ENCODE results near the gene DLG2. TPM values are rescaled to one million over a fixed set of nuclear protein-coding genes. Genes with fewer than 3 reads are reported as not detected.

The DLG2 gene
- total RNA-seq, 2 experiments from 2014 or later, result 6.9 to 8.2 TPM

- no TSS peak for BruUV-seq (replicated peaks)
- Histone ChIP-seq H3K9me2 (ENCODE audit: insufficient read depth, low read length) (no peaks in the 10 kb centered on the region), H3K27ac (ENCODE audit: low read depth, low read length, poor library complexity, severe bottlenecking) (no peak overlapping the region), H3K4me1 (ENCODE audit: insufficient read depth, low read length, poor library complexity, severe bottlenecking) (peaks cover 28% of the 10 kb centered on the region), H3K4me3 (ENCODE audit: low read depth, low read length, poor library complexity, severe bottlenecking) (no peak overlapping the region), H2AFZ (ENCODE audit: low read length) (no peak overlapping the region), H4K20me1 (ENCODE audit: insufficient read depth, low read length) (no peaks in the 10 kb centered on the region), H3K36me3 (ENCODE audit: insufficient read depth, low read length) (no peaks in the 10 kb centered on the region), H3K4me2 (ENCODE audit: low read length) (no peak overlapping the region), H3K79me2 (ENCODE audit: insufficient read depth, low read depth, low read length) (no peaks in the 10 kb centered on the region), H3K9me3 (ENCODE audit: low read length) (no peaks in the 10 kb centered on the region)
- TF ChIP-seq EZH2phosphoT487 (IDR thresholded peaks at IDR 0.05; ENCODE audit: borderline replicate concordance, low read depth, low read length) (no peak), CTCF (conservative IDR thresholded peaks at IDR 0.05; ENCODE audit: low read length) (no peak)
- no peak for DNase-seq (ENCODE audit: low spot score)
- CTCF ChIA-PET (ENCODE audit: unreplicated experiment), result no interaction called here
- intact Hi-C loops (cut with micrococcal nuclease; ENCODE audit: unreplicated experiment), result no loop called here
- POLR2A ChIA-PET, result no interaction called here
These were observed 532.3 kb downstream of the DLG2 start for GRCh38 chr11:85094795-85095194.

DNA sequence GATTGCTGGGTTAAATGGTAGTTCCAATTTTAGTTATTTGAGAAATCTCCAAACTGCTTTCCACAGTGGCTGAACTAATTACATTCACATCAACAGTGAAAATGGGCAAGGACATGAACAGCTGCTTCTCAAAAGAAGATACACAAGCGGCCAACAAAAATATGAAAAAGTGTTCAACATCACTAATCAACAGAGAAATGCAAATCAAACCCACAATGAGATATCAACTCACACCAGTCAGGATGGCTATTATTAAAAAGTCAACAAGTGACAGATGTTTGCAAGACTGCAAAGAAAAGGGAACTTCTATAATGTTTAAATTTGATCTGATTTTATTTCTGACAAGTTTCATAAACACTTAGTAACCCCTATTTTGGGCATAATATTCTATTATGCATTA, 537.5 kb downstream of the DLG2 start:
- Histone ChIP-seq H2AFZ (ENCODE audit: low read length) (peak overlapping the region; percentile 16; the same call in 1 of the 2 replicates), H3K79me2 (ENCODE audit: insufficient read depth, low read depth, low read length) (no peaks in the 10 kb centered on the region), H3K36me3 (ENCODE audit: insufficient read depth, low read length) (no peaks in the 10 kb centered on the region; the same call in 1 of the 2 replicates), H4K20me1 (ENCODE audit: insufficient read depth, low read length) (no peaks in the 10 kb centered on the region), H3K27ac (ENCODE audit: low read depth, low read length, poor library complexity, severe bottlenecking) (peak overlapping the region; percentile 74), H3K9me2 (ENCODE audit: insufficient read depth, low read length) (no peaks in the 10 kb centered on the region), H3K9me3 (ENCODE audit: low read length) (no peaks in the 10 kb centered on the region; the same call in 1 of the 2 replicates), H3K4me2 (ENCODE audit: low read length) (peak overlapping the region; percentile 33), H3K4me3 (ENCODE audit: low read depth, low read length, poor library complexity, severe bottlenecking) (peak overlapping the region; percentile 14), H3K4me1 (ENCODE audit: insufficient read depth, low read length, poor library complexity, severe bottlenecking) (peaks cover 28% of the 10 kb centered on the region)
- ChIA-PET CTCF (ENCODE audit: unreplicated experiment) (no interaction called here), POLR2A (interaction anchor here (1.2 to 2.8 kb wide), 3 partner anchors 10 to 34 kb away, joined by 3 to 10 read pairs (median 4); no protein-coding TSS in a partner anchor)
- intact Hi-C loops (cut with micrococcal nuclease; ENCODE audit: unreplicated experiment), result no loop called here
- TF ChIP-seq EZH2phosphoT487 (IDR thresholded peaks at IDR 0.05; ENCODE audit: borderline replicate concordance, low read depth, low read length) (no peak), CTCF (conservative IDR thresholded peaks at IDR 0.05; ENCODE audit: low read length) (no peak)
- peak; percentile 53 for DNase-seq (ENCODE audit: low spot score)
- BruUV-seq (replicated peaks), result no TSS peak

DNA sequence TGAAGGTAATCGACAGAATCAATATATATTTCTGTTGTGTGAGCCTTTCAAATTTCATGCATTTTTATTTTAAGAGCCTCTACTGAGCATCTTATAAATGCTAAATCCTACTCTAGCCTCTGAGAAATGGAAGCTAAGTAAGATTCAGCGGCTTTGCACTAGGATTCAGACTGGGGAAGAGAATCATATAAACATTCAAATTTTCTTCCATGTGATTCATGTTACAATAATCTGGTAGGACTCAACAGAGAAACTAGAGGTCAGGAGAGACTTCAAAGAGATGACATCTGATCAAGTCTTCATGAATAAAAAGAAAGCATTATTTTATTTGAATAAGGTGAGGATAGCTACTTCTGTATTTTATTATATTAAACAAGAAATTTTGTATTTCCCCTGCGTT, 538.9 kb downstream of the DLG2 start:
- POLR2A ChIA-PET, result interaction anchor here (0.7 to 2.8 kb wide), 7 partner anchors 8 to 98 kb away, joined by 3 to 10 read pairs (median 4); no protein-coding TSS in a partner anchor
- Histone ChIP-seq H4K20me1 (ENCODE audit: insufficient read depth, low read length) (no peaks in the 10 kb centered on the region), H3K4me3 (ENCODE audit: low read depth, low read length, poor library complexity, severe bottlenecking) (no peak overlapping the region), H3K27ac (ENCODE audit: low read depth, low read length, poor library complexity, severe bottlenecking) (peak overlapping the region; percentile 74), H3K4me2 (ENCODE audit: low read length) (no peak overlapping the region), H3K79me2 (ENCODE audit: insufficient read depth, low read depth, low read length) (no peaks in the 10 kb centered on the region), H3K36me3 (ENCODE audit: insufficient read depth, low read length) (no peaks in the 10 kb centered on the region; the same call in 1 of the 2 replicates), H3K4me1 (ENCODE audit: insufficient read depth, low read length, poor library complexity, severe bottlenecking) (peaks cover 32% of the 10 kb centered on the region), H3K9me2 (ENCODE audit: insufficient read depth, low read length) (no peaks in the 10 kb centered on the region), H2AFZ (ENCODE audit: low read length) (no peak overlapping the region), H3K9me3 (ENCODE audit: low read length) (no peaks in the 10 kb centered on the region; the same call in 1 of the 2 replicates)
- TF ChIP-seq CTCF (conservative IDR thresholded peaks at IDR 0.05; ENCODE audit: low read length) (no peak), EZH2phosphoT487 (IDR thresholded peaks at IDR 0.05; ENCODE audit: borderline replicate concordance, low read depth, low read length) (no peak)
- CTCF ChIA-PET (ENCODE audit: unreplicated experiment), result no interaction called here
- BruUV-seq (replicated peaks), result no TSS peak
- DNase-seq (ENCODE audit: low spot score), result no peak
- intact Hi-C loops (cut with micrococcal nuclease; ENCODE audit: unreplicated experiment), result no loop called here
